ENCODE measurements around the gene DDX54.

Gene DDX54

DNA sequence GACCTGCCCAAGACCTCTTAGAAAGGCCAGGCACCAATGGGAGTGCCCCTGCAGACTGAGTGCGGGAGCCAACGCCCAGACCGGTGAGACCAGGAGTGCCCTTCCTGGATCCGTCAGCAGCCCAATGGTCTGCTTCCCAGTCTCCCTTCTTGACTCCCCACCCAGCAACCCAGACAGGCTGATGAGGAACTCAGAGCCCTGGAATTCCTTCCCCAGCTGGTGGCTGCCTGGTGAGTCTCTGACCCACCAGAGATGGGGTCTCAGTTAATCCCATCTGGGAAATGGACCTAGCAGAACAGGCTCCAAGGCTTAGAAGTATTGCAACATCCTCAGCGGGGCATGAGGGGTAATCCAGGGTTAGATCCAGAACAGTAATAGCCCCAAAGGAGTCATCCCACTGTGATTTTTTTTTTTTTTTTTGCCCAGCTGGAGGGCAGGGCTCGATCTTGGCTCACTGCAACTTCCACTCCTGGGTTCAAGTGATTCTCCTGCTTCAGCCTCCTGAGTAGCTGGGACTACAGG, 48.2 kb downstream of the DDX54 start:
- peaks cover 66% of the 10 kb centered on the region for H3K4me1 ChIP-seq (ENCODE audit: insufficient read depth, low read length, severe bottlenecking)
- H3K79me2 ChIP-seq (ENCODE audit: insufficient read depth, low read length), result peaks cover 32% of the 10 kb centered on the region
- no peaks in the 10 kb centered on the region for H3K27me3 ChIP-seq (ENCODE audit: insufficient read depth, low read length)
- no peak overlapping the region for H3K9ac ChIP-seq (ENCODE audit: low read length)
- H3K36me3 ChIP-seq (ENCODE audit: insufficient read depth, low read length), result peaks cover 33% of the 10 kb centered on the region; the same call in 1 of the 2 replicates
- H4K20me1 ChIP-seq (ENCODE audit: insufficient read depth, low read length), result no peaks in the 10 kb centered on the region
- no peaks in the 10 kb centered on the region for H3F3A ChIP-seq (ENCODE audit: insufficient read depth, low read length)
- no peaks in the 10 kb centered on the region for H3K9me2 ChIP-seq (ENCODE audit: low read depth, low read length)
- H3K9me3 ChIP-seq (ENCODE audit: low read length), result no peaks in the 10 kb centered on the region
- no peak for TF ChIP-seq EZH2 (IDR thresholded peaks at IDR 0.05; ENCODE audit: borderline replicate concordance, low read length)
- TF ChIP-seq, protein P1, sequence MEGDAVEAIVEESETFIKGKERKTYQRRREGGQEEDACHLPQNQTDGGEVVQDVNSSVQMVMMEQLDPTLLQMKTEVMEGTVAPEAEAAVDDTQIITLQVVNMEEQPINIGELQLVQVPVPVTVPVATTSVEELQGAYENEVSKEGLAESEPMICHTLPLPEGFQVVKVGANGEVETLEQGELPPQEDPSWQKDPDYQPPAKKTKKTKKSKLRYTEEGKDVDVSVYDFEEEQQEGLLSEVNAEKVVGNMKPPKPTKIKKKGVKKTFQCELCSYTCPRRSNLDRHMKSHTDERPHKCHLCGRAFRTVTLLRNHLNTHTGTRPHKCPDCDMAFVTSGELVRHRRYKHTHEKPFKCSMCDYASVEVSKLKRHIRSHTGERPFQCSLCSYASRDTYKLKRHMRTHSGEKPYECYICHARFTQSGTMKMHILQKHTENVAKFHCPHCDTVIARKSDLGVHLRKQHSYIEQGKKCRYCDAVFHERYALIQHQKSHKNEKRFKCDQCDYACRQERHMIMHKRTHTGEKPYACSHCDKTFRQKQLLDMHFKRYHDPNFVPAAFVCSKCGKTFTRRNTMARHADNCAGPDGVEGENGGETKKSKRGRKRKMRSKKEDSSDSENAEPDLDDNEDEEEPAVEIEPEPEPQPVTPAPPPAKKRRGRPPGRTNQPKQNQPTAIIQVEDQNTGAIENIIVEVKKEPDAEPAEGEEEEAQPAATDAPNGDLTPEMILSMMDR (IDR thresholded peaks at IDR 0.05; ENCODE audit: low read length), result no peak
- peak overlapping the region; percentile 95 for H3K27ac ChIP-seq (ENCODE audit: low read depth, low read length, poor library complexity, severe bottlenecking)
- no peak overlapping the region for H3K4me3 ChIP-seq (ENCODE audit: low read depth, low read length, poor library complexity, severe bottlenecking)
- H2AFZ ChIP-seq (ENCODE audit: low read length), result no peak overlapping the region
- no peak overlapping the region for H3K4me2 ChIP-seq (ENCODE audit: low read length)

DNA sequence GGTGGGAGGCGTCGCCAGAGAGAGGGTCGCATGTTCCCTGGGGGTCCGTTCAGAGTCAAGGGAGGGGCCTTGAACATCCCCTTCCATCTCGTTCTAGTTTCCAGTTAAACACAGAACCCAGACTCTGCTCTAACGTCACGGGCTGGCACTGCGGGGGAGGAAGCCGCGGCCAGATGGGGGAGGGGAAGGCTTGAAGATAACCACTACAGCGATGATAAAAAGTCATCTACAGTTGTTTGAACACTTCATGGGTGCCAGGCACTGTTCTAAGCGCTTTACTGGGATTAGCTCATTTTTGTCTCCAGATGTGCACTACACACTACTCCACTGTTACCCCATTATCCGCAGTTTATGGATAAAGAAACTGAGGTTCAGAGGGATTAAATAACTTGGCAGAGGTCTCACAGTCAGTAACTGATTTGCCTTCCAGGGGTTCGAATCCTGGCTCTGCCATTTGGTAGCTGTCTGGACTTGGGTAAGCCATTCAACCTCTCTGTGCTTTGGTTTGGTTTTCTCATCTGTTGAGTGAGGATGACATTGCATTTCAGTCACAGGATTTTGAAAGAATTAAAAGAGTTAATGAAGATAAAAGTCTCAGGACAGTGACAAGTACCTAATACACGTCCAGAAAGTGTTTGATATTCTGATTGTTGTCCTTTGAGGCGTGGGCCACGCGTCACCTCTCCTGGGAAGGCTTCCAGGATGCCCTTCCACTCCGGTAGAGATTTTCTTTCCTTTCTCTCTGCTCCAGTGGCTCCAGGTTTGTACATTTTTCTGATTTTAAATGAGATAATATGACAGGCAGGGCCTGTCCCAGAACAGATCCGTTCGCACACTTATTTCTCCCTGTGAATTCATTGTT, 48.9 kb downstream of the DDX54 start:
- Histone ChIP-seq H3K79me2 (ENCODE audit: insufficient read depth, low read length) (peaks cover 36% of the 10 kb centered on the region), H3K9me2 (ENCODE audit: low read depth, low read length) (no peaks in the 10 kb centered on the region), H4K20me1 (ENCODE audit: insufficient read depth, low read length) (no peaks in the 10 kb centered on the region), H3K4me2 (ENCODE audit: low read length) (peak overlapping the region; percentile 77), H3K27ac (ENCODE audit: low read depth, low read length, poor library complexity, severe bottlenecking) (peak overlapping the region; percentile 95), H3F3A (ENCODE audit: insufficient read depth, low read length) (no peaks in the 10 kb centered on the region), H3K9me3 (ENCODE audit: low read length) (no peaks in the 10 kb centered on the region), H2AFZ (ENCODE audit: low read length) (no peak overlapping the region), H3K4me1 (ENCODE audit: insufficient read depth, low read length, severe bottlenecking) (peaks cover 63% of the 10 kb centered on the region), H3K36me3 (ENCODE audit: insufficient read depth, low read length) (peaks cover 33% of the 10 kb centered on the region; the same call in 1 of the 2 replicates), H3K9ac (ENCODE audit: low read length) (peak overlapping the region; percentile 62), H3K27me3 (ENCODE audit: insufficient read depth, low read length) (no peaks in the 10 kb centered on the region), H3K4me3 (ENCODE audit: low read depth, low read length, poor library complexity, severe bottlenecking) (peak overlapping the region; percentile 93)
- TF ChIP-seq EZH2 (IDR thresholded peaks at IDR 0.05; ENCODE audit: borderline replicate concordance, low read length), result no peak
- TF ChIP-seq, protein P1 (IDR thresholded peaks at IDR 0.05; ENCODE audit: low read length), result no peak

DNA sequence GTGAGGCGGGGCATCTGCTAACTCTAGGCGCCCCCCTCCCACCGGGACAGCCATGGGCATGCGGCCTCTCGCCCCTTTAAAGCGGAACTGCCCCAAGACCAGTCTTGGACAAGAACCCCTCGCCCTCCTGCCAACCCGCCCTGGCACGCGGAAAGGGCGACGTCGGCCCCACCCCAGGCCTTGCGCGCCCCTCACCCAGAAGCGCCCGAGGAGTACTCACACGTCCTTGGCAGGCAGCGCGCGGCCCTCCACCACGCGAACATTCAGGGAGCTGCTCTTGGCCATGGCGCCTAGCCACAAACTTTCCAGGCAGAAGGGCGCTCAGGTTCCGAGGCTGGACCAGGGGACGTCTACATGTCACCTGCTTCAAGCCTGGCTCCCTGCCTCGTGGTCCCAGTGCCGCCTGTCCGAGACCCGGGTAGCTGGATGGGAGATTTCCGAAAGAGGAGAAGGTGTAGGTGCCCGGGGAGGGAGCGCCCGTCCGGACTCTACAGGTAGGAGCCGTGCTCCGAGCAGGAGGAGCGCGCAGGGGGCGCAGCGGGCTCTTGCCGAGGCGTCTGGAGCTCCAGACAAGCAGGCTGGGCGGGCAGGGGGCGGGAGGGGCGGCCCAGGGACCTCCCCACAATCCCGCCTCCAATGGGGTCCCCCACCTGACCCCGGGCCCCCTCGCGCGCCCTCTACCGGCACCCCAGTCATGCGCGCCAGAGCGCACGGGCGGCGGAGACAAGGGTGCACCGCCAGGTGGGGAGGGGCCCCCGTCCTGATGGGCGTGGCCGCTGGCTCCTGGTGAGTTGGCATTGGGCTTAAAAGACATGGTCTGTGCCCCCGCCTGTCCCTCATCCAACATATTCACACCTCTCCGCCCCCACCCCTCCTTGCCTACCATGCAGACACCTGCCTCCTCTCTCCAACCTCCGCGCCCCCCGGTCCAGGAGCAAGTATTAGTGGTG, 49.8 kb downstream of the DDX54 start, which contains the start of gene RASAL1:
Gene RASAL1, minus strand, starts transcription at position 584 of the 950 bp plus-strand sequence. Its CDS starts 299 bp downstream, at position 285.
- Histone ChIP-seq H3K27me3 (ENCODE audit: insufficient read depth, low read length) (no peaks in the 10 kb centered on the region), H3K27ac (ENCODE audit: low read depth, low read length, poor library complexity, severe bottlenecking) (peak within 1 kb of the TSS; percentile 95), H3K4me3 (ENCODE audit: low read depth, low read length, poor library complexity, severe bottlenecking) (peak within 1 kb of the TSS; percentile 93), H2AFZ (ENCODE audit: low read length) (no peak within 1 kb of the TSS), H3K4me2 (ENCODE audit: low read length) (peak within 1 kb of the TSS; percentile 94), H3K9me2 (ENCODE audit: low read depth, low read length) (no peaks in the 10 kb centered on the region), H3K9ac (ENCODE audit: low read length) (peak within 1 kb of the TSS; percentile 95), H3F3A (ENCODE audit: insufficient read depth, low read length) (no peaks in the 10 kb centered on the region), H4K20me1 (ENCODE audit: insufficient read depth, low read length) (no peaks in the 10 kb centered on the region), H3K36me3 (ENCODE audit: insufficient read depth, low read length) (peaks cover 33% of the 10 kb centered on the region; the same call in 1 of the 2 replicates), H3K4me1 (ENCODE audit: insufficient read depth, low read length, severe bottlenecking) (peaks cover 63% of the 10 kb centered on the region), H3K9me3 (ENCODE audit: low read length) (no peaks in the 10 kb centered on the region), H3K79me2 (ENCODE audit: insufficient read depth, low read length) (peaks cover 38% of the 10 kb centered on the region)
- TF ChIP-seq, protein P1 (IDR thresholded peaks at IDR 0.05; ENCODE audit: low read length), result peak; percentile 65
- TF ChIP-seq EZH2 (IDR thresholded peaks at IDR 0.05; ENCODE audit: borderline replicate concordance, low read length), result no peak
